NCI-H748 (cell line): ENCODE data around the gene HOXB8.

Source experiments
- DNase-seq: peaks from one replicate; lab custom pipeline; 2025; ENCODE audit not compliant: unreplicated experiment; lab: John Stamatoyannopoulos, UW

Gene HOXB8

DNA sequence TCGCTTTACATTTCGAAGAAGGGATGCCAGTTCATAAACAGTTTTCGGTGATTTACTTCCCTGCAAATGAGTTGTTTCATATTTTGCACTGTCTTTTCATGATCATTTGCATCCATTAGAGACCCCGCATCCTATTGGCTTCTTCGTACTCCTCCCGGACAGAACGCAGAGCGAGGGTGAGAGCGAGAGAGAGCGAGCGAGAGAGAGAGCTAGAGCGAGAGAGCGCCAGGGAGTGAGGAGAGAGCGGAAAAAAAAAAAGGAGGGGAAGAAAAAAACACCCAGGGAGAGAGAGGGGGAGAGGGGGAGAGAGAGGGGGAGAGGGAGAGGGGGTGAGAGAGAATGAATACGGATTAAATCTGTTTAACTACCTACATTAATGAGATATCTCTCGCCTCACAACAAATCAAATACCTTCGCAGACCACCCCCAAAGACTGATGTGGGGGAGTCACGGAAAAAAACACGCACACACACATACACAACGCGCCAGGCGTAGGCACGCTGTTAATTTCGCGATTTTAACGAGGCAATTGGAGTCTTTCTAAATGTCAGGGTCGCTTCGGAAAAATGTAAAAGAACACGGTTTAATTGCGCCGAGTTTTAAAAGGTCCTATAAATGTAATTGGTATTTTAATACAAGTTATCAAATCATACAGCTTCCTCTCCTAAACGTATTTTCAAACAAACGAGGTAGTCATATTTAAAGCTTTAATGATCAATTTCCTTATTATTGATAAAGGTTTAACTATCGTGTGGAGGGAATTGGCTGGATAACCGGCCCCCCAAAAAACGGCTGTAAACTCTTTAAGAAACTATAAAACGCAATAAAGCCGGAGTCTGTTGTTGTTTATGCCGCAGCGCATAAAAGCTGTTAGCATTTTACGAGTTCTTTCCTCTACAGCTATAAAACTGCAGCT lies at the start of gene HOXB8:
HOXB8 (minus strand) TSS at position 246 of the 916 bp plus-strand sequence. CDS start 588 bp downstream, outside the sequence.
- DNase-seq: peak; percentile 42

DNA sequence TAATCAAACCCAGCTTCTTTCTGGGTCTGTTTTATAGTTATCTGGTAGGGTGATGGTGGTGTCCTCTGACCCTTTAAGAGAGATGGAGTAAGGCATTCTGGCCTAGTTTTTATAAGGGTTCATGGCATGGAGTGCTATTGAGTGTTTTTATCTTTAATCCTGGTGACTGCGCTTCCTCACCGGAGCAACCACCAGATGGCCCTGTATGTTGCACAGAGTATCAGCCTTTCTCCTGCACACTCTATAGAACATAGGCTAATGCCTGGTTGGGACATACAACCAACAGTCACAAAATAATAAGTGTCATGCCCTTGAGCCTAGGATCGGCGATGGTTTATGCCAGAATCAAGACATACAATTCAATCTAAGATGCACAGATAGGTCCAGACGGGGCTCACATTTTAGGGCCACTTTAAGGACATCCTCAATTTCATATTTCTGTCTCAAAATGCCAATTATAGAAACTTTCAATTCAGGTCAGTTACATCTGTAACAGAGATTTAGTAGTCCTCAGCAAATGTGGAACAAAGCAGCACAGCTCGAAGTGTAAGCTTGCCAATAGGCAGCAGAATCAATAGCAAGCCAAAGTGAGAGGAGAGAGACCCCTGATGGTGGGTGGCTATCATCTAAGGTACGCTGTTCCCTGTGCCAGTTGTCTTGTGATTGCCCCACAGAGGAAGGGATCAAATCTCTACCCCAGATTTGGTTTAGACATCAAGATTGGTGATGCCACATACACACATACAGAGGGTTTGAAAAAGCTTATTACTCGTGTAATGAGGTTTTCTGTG lies 48.2 kb upstream of the HOXB8 start:
- DNase-seq: no peak

DNA sequence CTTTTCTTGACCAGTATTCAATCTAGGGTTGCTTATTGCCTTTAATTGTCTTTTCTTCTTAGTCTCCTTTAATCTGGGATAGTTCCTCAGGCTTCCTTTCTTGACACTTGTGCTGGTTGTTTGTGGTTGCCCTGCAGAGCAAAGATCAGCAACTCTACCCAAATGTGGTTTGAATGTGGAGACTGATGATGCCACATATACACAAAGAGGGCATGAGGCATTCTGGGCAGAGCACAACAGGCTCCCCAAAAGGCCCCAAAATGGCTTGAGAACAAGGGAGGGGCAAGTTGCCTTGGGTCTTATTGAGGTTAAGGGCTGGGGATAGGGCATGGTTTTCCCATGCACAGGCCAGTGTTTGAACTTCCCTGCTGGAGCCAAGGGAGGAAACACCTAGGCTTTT lies 40.8 kb upstream of the HOXB8 start:
- DNase-seq: no peak

DNA sequence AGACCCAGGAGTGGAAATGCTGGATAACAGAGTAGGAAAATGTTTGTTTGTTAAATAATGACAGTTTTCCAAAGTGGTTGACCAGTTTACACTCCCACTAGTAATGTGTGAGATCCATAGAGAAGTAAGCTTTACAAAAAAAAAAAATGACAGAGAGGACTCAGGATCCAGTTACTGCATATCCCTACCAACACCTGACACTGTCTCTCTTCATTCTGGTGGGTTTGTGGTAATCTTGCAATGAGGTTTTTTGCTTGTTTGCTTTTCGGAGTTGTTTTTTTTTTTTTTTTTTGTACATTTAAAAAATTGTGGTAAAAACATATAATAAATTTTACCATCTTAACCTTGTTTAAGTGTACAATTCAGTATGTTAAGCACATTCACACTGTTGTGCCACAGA lies 34.6 kb upstream of the HOXB8 start:
- no peak for DNase-seq

DNA sequence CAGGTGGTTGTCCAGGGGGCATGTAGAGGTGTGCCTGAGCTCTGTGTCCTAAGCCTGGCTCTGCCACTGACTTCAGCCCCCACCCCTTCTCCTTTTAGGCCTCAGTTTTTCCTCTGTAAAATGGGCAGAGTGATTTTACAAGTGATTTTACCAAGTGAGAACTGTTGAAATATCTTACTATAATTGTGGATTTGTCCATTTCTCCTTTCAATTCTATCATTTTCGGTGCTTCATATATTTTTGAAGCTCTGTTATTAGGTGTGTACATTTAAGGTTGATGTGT lies 32.8 kb upstream of the HOXB8 start:
- no peak for DNase-seq

DNA sequence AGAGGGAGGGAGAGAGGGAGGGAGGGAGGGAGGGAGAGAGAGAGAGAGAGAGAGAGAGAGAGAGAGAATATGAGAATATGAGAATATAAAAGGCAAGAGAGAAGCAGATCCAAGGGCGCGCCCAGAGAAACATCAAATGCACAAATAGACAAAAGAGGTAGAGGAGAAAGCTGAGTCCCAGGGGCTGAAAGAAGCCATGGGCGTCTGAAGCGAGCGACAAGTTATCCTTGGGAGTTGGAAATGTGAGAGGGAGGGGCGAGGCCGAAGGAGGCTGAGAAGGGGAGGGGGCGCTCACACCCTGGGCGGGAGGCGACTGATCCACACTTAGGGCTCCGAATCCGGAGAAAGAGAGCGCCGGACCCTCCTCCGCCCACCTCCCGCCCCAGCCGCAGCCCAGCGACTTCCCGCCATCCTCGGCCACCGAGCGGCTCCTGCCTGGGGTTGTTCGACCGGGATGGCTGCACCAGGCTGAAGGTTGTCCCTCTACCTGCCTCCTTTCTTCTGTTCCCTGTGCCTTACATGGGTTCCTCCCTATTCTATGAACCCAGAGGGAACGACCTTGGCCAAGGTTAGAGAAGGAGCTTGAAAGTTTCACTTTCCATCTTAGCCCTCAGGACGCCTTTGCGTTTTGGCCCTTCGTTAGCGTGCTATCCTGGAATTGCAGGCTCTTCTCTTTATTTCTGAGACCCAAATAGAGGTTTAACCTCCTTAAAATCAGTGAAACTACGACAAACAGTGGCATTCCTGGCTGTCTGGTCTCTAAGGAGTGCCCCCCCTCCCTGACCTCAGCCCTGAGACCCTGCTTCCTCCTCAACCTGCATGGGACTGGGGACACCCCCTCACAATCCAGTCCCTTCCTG lies 32.2 kb upstream of the HOXB8 start:
- DNase-seq: peak; percentile 60

DNA sequence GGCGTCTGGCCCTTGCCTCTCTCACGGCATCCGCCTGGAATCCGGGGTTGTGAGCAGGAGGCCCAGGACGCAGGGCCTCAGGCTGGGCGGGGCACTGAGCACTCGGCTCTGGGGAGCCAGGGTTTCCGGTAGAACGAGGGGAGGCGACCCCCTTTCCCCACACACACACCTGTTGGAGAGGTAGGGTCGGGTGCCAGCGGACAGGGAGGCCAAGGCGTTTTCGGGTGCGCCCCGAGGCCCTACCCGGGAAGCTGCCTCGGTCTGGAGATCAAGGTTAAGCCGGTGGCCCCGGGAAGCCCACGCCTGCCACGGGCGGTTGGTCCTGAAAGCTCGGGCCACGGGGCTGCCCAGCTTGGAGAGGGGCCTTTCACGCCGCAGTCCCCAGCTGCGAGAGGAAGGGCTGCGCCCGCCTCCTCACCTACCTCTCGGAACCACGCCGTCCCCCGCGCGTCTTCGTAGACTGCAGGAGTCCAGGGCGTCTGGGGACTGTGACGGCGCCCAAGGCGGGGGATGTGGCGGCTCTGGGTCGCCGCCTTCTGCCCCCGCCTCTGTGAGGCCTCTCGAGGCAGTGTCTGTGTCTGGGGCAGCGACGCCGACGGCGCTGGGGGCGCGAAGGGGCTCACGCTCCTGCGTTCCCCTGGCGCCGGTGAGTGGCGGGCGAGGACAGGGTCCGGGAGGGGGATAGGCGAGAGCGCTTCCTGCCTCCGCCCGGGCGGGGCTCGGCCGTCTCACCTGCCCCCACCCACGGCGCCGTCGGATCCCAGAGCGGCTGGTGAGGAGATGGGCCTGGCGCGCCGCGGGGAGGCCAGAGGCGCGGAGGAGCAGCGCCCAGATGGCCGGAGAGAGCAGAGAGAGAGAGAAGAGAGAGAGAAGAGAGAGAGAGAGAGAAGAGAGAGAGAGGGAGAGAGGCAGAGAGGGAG lies 31.4 kb upstream of the HOXB8 start:
- peak; percentile 78 for DNase-seq

DNA sequence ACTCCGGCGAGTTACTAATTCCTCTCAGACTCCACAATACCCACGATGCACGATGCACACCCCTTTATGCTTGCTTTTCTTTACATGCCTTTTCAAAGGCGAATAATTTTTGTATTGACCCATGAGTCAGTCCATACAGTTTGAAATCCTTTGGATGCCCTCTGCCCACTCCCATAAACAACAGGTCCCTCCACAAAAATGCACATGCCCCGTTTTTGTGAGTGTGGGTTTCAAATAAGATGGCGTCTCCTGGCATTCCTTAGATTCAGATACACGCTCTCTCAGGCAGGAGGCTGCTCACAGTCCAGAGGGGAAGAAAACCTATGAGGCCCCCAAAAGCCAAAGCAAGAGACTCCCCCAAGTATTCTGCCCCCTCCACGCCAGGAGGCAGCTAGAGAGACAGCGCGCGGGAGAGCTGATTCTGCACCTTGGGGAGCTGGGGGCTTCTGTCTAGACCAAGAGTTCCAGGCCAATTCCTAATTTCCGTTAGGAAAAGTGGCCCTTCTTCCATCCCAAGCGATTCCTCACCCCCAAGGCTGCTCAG lies 30.6 kb upstream of the HOXB8 start:
- no peak for DNase-seq

DNA sequence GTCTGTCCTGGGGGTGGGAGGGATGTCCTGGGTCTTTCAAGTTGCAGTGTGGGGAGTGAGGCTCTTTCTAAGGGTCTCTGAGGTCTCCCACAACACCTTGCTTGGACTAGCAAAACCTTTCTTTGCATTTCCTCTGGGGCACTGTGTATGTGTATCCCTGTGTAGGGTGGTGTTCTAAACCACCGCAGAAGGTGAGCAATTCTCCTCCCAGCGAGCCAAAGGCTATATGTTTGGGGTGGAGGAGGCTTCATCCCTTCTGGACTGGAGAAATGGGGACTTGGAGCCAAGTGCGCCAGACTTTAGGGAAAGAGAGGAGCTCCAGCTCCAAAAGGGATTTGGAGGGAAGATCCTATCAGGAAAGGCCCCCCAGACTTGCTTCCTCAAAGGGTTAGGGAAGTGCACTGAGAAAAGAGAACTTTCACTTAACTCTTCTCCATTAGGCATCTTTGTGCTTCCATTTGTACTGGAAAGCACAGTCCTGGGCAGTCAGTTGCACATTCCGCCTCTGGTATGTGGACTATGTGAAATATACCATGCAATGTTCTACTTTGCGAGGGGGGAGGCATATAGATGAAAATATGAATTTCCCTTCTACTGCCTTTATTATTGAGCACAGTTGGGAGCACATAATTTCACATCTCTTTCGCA lies 29.9 kb upstream of the HOXB8 start:
- no peak for DNase-seq

DNA sequence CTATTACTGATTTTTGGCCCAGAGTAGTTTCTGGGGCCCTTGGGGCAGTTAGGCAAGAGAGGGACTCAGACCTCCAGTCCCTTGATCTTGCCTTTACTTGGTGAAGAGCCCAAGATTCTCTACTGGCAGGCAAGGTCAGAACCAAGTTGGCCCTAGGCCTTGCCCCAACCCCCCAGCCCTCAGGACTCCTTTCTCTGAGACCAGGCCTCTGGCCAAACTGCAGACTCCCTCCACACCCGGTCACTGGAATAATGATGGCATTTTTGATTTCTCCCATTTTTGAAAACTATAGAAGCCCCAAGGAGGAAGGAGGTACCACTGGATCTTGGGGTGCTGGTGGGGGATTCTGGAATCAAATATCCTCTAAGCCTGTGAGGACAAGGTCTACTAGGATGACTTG lies 29.1 kb upstream of the HOXB8 start:
- DNase-seq: no peak

DNA sequence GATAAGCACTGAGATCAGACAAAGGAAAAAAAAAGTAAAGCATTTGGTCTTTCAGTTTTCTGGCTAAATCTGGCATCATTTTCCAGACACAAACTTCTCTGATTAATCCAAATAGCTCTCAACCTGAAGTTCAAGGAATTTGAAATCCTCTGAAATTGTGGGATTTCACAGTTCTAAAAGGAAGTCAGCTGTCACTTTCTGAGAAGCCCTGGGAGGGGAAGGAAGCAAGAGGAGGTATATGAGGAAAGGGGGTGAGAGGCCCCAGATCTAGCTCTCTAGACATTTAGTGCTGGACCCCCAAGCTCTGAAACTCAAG lies 28.6 kb upstream of the HOXB8 start:
- no peak for DNase-seq

DNA sequence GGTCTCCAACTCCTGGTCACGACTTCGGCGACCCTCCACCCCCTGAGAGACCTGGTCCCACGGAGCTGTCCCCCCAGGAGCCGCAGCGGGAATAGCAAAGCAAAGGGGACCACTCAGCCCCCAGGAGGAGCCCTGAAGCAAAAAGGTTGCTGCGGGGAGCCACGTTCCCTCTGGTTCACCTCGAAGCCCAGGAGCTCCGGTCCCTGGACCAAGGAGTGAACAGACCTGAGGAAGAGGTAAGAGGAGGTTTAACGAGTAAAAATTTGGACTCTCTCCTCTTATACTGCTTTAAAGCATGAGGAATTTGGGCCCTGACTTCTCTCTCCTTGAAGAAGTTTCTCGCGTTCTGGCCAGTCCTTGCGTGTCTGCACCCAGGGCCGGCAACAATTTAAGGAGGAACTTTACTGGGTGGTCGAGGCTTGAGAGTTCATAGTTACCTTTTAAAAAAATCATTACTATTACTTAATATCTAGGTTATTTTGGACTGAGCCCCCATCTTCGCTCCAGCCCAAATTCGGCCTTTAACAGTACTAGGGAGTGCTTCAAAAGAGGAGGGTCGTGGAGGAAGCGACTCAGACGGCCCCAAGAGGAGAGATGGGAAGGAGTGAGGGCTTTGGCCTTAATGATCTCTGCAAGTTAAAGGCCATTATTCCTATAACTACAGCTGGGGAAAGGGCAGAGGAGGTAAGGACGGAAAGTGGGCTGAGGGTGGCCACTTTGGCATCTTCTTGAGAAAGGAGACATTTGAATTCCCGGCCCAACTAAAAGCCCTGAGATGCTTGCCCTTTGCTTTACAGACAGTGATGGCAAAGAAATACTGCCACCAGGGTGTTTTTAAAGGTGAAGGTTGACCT lies 28.0 kb upstream of the HOXB8 start:
- no peak for DNase-seq

DNA sequence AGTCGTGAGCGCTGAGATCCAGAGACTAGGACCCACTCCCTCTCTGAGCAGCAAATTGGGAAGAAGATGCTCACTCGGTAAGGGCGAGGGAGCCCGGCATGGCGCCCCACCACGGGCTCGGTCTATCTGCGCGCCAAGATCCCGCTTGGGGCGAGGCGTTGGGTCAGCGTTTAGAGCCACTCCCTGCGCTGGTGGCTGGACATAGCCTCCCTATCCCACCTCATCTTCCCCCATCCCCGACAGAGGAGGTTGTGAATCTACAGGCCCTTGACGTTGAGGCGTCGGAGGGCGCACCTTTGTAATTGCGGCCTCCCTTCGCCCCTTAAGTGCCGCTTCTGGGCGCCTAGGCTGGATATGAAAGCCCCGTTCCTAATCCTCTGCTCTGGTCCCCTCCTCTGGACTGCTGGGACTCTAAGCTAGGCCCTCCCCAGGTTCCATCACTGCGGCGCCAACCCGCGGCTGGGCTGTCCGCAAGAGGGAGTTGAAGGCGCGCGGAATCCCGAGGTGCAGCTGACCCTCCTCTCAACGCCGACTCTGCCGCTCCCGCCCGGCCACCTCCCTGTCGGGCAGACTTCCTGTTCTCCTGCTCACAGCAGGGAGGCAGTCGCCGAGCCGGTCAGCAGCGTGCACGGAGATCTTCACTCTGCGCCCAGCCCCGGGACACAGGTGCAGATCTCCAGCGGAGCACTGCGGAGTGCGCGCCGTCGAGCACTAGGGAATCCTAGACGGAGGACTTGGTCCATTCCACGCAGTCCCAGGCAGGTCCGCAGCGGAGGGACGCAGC lies 27.2 kb upstream of the HOXB8 start:
- DNase-seq: no peak

DNA sequence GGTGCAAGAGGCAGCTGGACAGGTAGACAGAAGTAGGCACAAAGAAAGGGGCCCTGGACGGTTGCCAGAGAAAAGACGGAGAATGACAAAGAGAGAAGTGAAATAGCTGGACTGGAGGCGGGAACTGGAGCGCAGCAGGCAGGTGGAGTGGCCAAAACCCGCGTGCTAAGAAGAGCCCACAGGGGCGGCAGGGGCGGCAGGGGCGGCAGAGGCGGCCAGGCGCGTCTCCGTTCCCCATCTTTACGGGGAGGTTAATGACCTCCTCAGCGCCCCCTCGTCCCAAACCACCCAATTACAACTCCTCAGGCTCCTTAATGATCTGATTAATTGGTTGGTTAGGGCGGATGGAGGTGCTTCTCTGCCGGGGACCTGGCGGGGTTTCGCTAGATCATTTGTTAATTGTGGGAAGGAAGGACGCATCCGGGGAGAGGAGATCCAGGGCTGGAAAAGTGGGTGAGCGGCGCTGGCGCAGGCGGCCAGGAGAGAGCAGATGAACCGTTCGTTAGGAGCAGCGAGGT lies 26.5 kb upstream of the HOXB8 start:
- no peak for DNase-seq

DNA sequence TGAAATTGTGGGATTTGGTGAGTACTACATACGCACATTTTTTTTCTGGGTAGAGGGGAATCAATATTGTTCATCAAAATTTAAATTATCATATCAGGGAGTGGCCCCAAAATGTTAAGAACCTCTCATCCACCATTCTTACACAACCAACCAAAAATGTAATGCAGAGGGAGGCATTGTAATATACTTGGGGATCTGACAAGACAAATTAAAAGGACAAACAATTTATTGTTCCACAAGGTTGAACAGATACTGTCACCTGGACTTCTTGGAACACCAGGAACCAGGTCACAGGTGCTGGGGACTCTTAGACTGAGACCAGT lies 25.7 kb upstream of the HOXB8 start:
- no peak for DNase-seq

DNA sequence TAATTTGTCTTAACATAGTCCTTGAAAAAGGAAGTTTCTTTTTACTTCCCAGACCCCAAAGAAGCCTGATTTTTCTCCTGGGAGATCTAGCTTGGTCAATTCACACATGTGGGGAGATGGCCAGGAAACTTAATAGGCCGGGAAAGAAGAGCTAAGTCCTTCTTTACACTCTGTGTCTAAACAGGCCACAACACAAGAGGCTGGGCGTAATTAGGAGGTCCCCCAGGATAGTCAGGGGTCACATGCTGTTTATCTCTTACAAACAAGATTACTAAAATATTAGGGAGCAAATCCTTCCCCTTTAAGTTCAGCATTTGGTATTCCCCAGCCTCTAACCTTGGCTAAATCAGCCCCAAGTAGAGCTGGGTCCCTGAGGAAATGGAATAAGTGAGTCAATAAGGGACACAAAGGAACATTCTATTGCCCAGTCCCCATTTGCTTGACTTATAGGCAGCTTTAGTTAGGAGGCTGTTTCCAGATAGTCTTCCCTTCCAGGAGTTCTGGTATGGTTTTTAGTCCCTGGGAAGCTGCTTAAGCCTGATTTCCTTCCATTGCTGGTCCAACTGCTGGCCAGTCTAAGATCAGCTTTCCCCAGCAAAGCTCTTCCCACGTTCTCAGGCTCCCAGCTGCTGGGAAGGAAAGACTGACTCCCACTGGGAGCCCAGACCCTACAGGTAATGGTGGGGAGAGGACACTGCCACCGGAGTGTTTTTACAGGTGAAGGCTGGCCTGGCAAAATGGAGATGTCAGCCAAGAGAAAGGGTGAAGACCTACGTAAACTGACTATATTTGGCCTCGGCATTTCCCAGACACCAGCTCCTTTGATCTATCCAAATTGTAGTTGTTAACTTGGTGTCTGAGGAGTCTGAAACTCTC lies 25.1 kb upstream of the HOXB8 start:
- DNase-seq: no peak

DNA sequence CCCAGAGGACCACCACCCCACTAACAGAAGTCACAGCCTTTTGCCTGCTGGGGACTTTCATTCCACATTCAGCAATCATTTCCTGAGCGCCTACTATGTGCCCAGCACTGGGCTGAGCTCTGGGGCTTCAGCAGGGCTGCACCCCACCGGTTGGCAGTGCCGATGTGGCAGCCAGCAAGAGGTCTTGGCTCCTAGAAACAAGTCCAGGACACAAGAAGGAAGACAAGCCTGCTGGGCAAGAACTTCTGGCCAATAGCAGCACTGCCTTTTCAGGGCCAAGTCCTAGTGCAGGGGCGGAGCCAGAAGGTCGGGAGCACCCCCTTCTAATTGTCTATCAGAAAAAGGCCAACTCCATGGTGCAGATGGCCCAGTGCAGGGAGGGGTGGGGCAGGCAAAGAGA lies 24.0 kb upstream of the HOXB8 start:
- DNase-seq: no peak
